ENCODE results near the gene FILIP1L.

DNA sequence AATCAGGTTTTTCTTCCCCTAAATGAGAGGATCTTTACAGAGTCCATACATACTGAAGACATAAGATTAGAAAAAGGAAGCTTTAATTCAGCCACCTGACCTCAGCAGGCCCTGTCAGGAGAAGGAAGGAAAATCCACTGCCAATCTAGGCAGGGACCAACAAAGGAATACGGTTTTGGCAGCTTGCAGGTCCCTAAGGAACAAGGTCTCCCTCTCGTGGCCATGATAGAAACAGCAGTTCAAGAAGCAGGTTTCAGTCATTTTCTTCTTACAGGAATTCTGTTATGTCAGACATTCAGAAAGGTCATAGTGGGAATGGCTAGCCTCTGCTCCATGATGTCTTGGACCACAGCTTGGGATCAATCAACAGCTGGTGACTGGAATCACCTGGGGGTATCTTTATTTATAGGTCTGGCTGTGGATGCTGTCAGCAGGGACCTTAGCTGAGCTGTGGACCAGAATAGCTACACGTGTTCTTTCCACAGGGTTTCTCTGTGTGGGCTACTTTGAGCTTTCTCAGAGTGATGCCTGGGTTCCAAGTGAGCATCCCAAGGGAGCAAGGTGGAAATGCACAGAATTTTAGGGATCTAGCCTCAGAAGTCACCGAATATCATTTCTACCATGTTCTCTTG, 306.0 kb downstream of the FILIP1L start:
- TF ChIP-seq, protein P1, sequence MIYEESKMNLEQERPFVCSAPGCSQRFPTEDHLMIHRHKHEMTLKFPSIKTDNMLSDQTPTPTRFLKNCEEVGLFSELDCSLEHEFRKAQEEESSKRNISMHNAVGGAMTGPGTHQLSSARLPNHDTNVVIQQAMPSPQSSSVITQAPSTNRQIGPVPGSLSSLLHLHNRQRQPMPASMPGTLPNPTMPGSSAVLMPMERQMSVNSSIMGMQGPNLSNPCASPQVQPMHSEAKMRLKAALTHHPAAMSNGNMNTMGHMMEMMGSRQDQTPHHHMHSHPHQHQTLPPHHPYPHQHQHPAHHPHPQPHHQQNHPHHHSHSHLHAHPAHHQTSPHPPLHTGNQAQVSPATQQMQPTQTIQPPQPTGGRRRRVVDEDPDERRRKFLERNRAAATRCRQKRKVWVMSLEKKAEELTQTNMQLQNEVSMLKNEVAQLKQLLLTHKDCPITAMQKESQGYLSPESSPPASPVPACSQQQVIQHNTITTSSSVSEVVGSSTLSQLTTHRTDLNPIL (CRISPR knock-in tag; IDR thresholded peaks at IDR 0.05; ENCODE audit: low read depth) = no peak
- TF ChIP-seq SNAI2 (CRISPR knock-in tag; IDR thresholded peaks at IDR 0.05) = no peak
- no peak for TF ChIP-seq ZC3H10 (CRISPR knock-in tag; IDR thresholded peaks at IDR 0.05)
- TF ChIP-seq OSR1 (CRISPR knock-in tag; IDR thresholded peaks at IDR 0.05) = no peak
- TF ChIP-seq, protein P2, sequence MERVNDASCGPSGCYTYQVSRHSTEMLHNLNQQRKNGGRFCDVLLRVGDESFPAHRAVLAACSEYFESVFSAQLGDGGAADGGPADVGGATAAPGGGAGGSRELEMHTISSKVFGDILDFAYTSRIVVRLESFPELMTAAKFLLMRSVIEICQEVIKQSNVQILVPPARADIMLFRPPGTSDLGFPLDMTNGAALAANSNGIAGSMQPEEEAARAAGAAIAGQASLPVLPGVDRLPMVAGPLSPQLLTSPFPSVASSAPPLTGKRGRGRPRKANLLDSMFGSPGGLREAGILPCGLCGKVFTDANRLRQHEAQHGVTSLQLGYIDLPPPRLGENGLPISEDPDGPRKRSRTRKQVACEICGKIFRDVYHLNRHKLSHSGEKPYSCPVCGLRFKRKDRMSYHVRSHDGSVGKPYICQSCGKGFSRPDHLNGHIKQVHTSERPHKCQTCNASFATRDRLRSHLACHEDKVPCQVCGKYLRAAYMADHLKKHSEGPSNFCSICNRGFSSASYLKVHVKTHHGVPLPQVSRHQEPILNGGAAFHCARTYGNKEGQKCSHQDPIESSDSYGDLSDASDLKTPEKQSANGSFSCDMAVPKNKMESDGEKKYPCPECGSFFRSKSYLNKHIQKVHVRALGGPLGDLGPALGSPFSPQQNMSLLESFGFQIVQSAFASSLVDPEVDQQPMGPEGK (CRISPR knock-in tag; IDR thresholded peaks at IDR 0.05; ENCODE audit: borderline replicate concordance) = no peak
- no peak for TF ChIP-seq TOX (CRISPR knock-in tag; IDR thresholded peaks at IDR 0.05; ENCODE audit: borderline replicate concordance)
- TF ChIP-seq ZFP3 (CRISPR knock-in tag; IDR thresholded peaks at IDR 0.05) = no peak
- TF ChIP-seq, protein P3, sequence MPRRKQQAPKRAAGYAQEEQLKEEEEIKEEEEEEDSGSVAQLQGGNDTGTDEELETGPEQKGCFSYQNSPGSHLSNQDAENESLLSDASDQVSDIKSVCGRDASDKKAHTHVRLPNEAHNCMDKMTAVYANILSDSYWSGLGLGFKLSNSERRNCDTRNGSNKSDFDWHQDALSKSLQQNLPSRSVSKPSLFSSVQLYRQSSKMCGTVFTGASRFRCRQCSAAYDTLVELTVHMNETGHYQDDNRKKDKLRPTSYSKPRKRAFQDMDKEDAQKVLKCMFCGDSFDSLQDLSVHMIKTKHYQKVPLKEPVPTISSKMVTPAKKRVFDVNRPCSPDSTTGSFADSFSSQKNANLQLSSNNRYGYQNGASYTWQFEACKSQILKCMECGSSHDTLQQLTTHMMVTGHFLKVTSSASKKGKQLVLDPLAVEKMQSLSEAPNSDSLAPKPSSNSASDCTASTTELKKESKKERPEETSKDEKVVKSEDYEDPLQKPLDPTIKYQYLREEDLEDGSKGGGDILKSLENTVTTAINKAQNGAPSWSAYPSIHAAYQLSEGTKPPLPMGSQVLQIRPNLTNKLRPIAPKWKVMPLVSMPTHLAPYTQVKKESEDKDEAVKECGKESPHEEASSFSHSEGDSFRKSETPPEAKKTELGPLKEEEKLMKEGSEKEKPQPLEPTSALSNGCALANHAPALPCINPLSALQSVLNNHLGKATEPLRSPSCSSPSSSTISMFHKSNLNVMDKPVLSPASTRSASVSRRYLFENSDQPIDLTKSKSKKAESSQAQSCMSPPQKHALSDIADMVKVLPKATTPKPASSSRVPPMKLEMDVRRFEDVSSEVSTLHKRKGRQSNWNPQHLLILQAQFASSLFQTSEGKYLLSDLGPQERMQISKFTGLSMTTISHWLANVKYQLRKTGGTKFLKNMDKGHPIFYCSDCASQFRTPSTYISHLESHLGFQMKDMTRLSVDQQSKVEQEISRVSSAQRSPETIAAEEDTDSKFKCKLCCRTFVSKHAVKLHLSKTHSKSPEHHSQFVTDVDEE (CRISPR knock-in tag; IDR thresholded peaks at IDR 0.05) = no peak
- no peak for TF ChIP-seq ZNF70 (CRISPR knock-in tag; IDR thresholded peaks at IDR 0.05)
- TF ChIP-seq ARNTL (CRISPR knock-in tag; IDR thresholded peaks at IDR 0.05; ENCODE audit: borderline replicate concordance, low read depth) = no peak
